SKM-1 treated with dmso at 0.1 percent for 144 hours (cell line): ENCODE results near the gene NEO1.

ENCODE experiments used
- DNase-seq: peaks from one replicate; lab custom pipeline; 2025; ENCODE audit not compliant: unreplicated experiment; lab: John Stamatoyannopoulos, UW

Gene NEO1

DNA sequence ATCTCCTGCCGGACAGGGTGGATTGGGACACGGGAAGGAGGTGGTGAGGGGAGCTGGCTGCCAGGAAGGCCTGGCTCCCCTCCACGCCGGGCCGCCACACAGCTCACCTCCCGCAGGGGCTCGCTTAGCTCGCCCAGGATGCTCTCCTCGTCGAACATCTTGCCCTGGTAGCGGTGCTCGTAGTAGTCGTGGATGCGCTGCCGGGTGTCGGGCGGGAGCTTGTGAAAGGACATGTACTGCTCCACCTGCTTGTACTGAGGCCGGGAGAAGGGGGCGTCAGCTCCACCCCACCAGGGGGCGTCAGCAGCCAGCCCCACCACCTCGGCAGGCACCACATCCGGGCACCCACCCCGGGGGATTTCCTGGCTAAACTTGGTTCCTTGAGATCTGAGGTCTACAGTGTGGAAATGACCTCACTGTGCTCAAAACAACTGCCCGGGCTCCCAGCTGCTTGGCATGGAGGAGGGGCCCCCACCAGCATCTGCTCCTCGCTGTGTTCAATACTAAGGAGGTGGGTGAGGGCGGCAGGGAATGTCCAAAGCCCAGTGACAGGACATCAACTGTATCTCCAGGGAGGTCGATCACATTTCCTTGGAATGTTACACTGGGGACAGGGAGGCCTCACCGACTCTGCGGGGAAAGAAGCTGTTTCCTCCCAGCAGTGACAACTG lies 273.1 kb downstream of the NEO1 start:
- DNase-seq = no peak

DNA sequence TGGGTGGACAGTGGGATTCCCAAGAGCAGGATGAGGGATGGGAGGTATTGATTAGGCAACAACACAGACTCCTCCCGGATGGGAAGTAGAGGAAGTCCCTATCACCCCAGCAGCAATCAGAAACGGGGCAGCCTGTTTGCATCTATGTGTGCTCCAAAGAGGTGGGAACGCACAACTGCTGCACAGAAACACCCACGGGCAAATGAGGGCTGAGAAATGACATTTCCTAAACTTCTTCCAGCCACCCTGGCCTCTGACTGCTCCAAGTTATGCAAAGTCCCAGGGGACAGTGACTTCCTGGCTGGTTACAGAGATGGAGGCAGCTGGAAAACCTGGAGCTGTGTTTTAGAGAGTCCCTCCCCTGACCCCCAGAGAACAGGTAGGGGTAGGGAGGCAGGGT lies 273.9 kb downstream of the NEO1 start:
- DNase-seq = no peak

DNA sequence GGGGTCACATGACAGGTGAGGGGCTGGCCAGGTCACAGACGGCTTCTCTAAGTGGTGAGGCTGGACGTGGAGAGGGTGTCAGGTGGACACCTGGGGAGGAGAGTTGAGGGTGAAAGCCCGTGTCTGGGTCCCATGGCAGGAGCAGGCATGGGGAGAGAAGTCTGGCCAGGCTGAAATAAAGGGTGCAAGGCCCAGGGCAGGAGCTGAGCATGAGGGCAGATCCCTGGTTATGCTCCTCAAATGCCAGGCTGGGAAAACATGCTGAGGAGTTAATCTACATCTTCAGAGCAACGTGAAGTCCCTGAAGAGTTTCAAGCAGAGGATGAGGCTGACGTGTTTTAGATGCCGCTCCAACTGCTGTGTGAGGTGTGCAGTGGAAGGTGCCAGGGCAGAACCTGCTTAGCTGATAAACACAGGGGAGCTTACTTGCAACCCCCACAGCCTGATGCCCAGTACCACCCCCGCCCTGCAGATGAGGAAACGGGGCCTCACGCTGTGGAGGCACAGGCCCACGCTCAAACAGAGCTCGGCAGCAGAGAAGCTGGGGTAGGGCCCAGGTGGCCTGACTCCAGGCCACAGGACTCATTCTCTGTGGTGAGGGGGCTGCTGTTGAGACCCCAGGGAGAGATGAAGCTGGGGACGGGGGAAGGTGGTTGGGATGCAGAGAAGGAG lies 276.0 kb downstream of the NEO1 start:
- no peak for DNase-seq

DNA sequence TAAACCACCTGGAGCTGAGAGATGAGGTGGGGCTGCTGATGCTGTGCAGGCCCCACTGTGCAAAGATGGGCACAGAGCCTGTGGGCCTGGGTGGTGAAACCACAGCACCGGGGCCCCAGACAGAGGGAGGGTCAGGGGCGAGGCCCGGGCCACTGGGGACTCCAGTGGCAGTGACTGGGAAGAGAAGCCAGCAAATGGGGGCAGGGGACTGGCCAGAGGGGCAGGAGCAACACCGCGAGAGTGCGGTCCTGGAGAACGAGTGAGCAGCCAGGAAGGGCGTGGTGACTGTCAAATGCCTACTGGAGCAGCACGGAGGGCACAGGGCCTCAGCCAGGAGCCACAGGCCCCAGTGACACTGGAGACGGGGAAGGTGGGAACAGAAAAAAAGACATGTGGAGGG lies 276.7 kb downstream of the NEO1 start:
- no peak for DNase-seq

DNA sequence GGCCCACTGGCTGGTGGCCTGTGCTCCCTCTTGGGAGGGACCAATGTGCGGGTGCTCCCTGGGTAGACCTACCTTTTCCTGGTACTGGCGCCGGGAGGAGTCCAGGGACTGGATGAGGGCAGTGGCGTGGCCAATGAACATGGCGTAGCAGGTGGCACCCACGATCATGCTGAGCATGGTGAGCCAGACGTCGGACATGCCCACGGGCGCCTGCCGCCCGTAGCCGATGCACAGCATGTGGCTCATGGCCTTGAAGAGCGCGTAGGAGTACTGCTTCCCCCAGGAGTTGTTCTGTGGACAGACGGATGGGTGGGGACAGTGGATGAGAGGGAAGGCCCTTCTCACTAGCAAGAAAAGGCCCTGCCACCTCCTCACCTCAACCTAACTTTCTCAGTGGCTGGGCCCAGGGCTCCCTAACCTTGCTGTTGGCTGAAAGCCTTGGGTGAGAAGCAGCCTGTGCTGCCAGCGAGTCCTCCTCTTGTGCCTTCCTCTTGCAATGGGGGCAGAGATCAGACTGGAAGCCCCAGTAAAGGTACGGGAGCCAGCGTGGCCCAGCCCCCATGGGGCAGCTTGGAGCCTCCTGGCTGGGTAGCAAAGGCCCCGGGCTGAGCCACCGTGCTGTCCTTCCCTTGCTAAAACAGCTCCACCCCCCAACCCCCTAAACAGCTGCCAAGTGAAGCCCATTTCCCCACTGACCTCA lies 277.4 kb downstream of the NEO1 start:
- DNase-seq = no peak

DNA sequence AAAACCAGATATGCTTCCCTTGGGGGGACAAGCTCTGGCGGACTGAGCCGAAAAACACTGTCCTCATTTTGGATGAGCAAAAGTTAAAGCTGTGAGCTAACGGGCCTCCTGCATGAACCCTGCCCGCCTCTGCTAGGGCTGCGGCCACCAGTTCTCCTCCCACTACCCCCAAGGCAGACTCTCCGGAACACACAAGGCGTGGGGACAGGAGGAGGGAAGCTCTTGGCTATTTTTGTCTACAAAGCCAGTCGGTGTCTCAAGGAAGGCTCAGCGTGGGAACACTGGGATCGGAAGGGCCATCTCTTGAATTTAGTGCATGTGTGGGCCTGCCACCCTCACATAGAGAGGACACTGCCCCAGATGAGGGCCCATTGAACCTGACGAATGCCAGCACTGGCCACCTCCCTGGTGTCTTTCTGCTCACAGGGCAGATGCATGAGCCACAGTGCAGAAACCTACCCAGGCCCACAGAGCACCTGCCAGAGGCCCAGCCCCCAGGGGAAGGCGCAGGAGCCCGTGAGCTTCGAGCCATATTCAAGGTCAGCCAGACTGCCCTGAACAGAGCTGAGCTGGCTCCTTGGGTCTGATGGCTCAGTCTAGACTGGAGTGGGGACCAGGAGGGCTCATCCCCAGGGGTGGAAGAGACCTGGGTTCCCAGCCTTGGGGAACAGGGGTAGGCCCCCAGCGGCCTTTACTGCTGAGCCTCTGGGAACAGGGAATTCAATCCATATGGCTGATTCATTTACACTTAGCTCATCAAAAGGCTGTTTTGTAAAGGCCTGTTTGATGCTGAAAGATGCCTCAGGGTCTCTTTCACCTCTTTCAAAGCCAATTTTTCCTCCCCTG lies 278.2 kb downstream of the NEO1 start:
- no peak for DNase-seq

DNA sequence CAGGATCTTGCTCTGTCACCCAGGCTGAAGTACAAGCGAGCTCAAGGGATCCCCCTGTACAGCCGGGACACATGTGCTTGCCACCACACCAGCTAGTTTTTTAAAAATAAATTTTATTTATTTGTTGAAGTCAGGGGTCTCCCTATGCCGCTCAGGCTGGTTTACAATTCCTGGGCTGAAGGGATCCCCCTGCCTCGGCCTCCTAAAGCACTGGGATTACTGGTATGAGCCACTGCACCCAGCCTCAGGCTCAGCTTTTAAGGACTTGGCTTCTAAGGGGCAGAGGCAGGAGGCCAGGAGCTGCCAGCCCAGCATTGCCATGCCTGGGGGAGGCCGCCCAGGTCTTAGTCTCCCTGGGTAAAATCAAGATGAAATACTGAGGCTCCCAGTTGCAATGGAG lies 279.2 kb downstream of the NEO1 start:
- no peak for DNase-seq

DNA sequence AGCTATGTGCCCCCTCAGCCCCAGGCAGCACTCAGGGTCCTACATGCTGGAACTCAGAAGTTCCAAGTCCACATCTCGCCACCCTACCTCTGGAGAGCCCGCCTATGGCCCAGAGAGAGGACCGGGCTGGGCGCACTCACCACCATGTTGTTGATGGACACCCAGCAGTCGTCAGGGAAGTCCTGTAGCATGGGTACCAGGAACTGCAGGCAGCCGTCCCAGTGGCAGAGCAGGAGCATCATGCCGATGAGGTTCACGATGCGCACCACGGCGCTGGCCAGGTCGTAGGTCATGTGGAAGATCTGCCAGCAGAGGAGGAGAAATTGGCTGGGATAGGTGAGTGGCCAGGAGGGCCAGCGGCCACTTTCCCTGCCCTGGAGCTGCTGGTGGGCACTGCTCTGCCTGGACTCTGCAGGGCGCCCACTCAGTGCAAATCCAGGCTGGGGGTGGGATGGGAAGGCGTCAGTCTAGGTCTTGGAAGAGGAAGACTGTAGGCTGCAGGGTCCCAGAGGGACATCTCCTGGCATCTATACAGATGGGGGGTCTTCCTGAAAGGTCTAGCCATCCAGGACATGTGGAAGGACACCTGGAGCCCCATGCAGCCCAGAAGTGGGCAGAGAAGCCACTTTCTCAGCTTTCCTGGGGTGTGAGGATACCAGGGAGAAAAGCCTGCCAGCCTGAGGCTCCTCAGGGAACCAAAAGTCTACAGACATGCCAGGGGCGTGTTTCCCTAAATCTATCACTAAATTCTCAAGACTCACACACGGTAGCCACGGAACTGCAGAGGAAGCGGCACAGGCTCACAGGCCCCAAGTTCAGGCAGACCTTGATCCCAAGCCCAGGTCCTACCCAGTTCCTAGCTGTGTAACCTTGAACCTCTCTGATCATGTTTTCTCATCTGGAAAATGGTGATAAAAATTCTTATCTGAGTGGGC lies 280.0 kb downstream of the NEO1 start:
- no peak for DNase-seq

DNA sequence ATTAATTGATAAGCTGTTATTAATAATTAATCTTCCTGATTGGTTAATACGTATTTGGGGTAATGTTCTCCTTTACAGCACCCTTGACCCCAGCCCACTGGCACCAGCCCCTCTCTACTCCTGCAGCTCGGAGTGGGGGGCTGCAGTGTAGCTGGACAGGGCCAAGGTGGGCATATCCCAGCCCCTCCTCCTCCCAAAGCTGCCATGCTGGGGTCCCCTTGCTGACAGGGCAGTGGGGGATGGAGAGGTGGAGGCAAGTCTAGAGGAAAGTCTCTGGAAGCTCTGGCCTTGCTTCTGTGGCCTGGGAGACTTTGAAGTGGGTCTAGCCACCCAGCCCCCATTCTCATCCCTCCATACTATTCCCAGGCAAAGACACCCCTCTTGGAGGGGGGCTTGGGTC lies 280.7 kb downstream of the NEO1 start:
- DNase-seq = no peak

DNA sequence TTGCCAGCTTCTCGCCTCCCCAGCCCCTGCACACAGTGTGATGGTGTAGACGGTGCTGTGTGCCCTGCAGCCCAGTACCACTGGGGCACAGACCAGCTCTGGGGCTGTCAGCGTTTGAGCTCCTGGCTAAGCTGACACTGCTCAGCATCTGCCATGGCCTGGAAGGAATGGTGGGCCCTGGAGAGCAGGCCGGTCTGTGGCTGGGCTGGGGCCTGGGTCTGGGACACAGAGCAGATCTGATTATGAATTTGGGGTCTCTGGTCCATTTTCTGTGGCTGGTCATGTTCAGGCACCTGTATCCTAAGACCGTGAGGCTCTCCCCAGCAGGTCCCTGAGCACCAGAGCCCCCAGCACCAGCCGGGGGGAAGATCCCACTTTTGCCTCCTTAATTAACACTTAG lies 281.8 kb downstream of the NEO1 start:
- no peak for DNase-seq

DNA sequence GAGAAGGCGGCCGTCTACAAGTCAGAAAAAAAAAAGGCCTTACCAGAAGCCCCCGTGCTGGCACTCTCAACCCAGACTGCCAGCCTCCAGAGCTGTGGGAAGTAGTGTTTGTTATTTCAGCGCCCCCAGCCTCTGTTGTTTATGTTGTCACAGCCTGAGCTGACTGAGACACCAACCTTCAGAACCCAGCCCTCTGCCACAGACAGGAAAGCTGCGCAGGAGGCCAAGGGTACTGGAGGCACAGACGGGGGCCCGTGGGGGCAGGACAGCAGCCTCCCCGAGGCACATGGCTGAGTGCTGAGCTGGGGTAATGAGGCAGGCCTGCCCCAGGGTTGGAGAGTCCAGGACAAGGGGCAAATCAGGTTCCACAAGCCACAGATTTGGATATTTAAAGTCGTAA lies 282.8 kb downstream of the NEO1 start:
- DNase-seq = no peak

DNA sequence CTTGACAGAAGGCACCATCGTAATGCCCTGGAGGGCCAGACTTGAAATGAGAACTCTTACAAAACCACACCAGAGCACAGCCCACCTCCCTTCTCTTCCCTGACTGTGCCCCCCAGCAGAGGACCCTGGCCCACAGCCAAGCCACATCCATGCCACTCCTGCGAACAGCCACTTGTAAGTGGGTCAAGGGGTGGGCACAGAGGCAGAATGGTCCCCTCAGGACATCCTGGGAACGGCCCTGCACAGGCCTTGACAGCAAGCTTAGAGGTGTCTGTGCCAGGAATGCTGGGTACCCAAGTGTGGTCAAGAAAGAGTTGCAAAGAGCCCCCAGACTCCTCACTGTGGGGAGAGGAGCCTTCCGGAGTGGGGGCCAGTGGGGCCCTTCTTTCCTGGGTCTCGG lies 283.2 kb downstream of the NEO1 start:
- DNase-seq = no peak

DNA sequence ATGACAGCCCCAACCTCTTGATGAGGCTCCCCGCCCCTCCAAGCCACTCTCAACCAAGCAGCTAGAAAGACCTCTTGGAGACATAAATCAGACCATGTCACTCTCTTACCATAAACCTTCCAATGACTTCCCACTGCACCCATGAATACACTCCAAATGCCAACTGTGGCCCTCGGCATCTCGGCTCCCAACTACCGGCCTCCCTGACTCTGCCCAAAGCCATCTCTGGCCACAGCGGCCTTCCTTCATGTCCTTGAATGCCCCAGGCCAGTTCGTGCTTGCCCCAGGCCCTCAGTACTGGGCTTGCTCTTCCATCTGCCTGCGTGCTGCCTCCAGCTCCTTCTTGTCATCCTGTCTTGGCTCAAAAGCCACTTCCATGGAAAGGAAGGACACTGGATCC lies 284.5 kb downstream of the NEO1 start:
- DNase-seq = no peak

DNA sequence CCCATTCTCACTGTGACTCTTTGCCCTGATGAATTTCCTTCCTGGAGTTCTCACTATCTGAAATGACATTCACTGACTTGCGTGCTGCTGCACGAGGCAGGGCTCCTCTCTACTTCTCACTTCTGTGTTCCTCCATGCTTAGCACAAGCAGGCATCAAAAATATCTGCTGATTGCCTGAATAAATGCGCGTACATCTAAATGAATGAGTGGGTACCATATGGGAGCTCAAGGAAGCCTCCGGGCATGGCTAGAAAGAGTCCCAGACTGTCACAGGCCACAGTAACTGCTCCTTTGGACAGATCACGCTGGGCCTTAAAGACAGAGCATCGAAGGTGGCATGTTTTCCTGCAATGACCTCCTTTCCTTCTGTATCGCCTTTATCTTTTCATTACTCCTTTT lies 284.9 kb downstream of the NEO1 start:
- DNase-seq = no peak

DNA sequence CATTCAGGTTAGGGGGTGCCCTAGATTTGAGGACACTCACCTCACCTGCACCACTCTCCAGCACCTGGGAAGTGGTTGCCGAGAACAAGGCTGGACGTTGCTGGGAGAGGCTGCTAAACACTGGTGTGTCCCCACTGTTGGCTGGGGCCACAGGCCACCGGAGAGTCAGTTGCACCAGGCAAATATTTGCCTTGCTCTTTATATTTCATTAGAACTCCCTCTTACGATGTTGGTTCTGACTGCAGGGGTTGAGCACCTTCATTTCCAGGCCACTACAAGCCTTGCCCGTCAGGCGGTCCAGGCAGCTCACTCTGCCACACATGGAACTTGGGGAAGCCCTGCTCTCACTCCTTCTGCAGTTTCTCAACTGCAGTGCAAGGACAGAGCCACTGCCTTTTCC lies 285.8 kb downstream of the NEO1 start:
- no peak for DNase-seq

DNA sequence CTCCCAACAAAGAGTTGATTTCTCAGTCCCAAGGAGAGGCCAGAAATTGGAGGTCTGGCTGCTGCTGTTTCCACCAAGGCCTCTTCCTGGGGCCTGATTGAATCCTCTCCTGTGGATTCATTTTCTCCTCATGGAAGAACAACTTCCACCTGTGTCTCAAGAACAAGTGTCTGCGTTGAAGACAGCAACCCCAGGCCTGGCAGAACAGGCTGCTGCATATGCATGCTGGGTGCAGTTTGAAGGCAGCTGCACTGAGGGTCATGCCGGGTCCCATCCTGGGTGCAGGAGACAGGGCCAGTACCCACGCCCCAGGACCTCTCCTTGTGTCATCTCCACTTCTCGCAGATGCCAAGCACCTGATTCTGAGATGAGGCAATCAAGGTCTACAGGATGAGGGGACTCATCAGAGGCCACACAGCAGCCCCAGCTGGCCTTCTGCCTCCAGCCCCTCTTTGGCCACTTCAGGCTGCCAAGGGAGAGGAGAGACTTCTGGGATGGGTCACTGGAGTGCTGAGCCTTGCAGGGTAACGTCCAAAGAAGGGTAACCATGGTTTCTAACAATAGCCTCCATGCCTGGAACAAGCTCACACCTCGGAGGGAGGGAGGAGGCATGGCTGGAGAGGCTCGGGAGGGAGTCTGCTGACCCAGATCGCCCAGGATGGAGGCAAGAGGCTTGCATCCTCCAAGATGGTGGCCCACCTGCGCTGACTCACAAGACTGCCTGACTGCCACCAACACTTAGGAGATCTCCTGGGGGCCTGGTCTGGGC lies 286.5 kb downstream of the NEO1 start:
- no peak for DNase-seq

DNA sequence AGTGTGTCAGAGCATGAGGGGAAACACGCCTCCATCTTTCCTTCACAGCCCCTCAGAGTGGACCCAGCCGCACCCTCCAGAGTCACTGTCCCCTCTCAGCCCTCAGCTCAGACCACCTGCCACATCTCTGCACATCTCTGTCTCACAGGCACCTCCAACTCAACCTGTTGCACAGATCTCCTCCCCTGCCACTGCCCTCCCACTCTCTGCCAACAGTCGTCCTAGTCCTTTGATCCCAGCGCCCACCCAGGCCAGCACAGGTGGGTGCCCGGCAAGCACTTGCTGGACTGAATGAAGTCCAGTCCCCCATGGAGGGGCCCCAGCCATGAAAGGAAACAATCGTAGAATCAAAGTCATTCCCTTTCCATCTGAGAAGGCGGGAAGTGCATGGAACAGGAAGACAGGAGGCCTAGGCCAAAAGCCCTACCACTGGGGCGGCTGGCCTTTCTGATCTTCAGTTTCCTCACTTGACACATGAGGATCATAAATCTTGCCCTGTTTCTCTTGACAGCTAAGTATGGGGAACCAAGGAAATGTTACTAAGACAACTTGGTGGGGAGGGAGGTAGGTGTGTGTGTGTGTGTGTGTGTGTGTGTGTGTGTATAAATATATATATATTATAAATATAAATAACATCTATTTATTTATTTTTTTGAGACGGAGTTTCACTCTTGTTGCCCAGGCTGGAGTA lies 288.4 kb downstream of the NEO1 start:
- no peak for DNase-seq

DNA sequence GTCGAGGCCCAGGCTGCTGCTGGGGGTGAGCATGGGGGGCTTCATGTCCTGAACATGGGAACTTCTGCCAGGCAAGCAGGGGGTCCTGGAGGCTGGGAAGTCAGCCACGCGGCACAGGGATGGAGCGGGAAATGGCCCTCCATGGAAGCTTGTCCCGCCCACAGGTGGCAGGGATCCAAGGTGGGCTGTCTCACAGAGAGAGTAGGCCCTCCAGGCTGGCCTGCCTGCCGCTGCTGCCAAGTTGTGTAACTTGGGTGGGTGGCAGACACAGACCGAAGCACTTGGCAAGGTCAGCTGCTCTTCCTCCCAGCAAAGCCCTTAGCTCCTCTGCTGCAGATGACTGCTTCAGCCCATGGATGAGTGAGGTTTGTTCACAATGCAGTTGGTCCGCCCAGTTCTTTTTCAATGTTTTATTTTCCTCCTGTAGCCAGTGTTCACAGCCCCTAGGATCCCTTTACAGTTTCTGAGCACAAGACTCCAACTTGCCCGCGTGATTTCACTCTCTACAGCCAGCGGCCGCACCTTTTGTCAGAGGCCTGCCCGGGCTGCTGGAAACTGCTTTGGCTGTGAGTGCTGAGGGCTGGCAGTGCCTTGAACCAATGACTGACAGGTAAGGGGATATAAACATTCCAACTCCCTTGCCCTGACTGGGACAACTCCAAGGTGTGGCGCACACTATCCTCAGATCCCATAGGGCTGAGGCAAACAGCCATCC lies 289.8 kb downstream of the NEO1 start:
- no peak for DNase-seq

DNA sequence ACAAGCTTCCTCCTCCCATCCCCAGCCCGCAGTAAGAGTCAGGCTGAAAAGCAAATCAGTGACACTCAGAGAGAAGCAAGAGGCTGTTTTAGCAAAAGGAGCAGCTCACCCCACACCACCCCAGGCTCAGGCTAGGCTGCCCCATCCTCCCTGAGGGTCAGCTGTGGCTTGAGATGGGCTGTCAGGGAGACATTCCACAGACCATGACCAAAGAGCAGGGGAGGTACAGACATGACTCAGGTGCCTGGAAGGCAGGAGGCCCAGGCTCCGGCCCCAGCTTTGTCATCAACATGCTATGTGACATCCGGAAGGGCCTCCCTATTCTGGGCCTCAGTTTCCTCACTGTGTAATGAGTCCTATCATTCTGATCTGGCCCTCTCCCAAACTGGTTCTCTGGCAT lies 291.8 kb downstream of the NEO1 start:
- DNase-seq = no peak
